Mammary microvascular endothelial cell (primary cell): ENCODE data around the gene COG3. TPM values are rescaled to one million over a fixed set of nuclear protein-coding genes. Genes with fewer than 3 reads are reported as not detected.

Source experiments
- total RNA-seq: library from RNA; depleted of rRNA; stranded (reverse); fragments of >200 nt; gene quantifications from 2 replicates; pipeline ENCODE4 v1.2.3, GENCODE V29; 2015

The COG3 gene, protein sequence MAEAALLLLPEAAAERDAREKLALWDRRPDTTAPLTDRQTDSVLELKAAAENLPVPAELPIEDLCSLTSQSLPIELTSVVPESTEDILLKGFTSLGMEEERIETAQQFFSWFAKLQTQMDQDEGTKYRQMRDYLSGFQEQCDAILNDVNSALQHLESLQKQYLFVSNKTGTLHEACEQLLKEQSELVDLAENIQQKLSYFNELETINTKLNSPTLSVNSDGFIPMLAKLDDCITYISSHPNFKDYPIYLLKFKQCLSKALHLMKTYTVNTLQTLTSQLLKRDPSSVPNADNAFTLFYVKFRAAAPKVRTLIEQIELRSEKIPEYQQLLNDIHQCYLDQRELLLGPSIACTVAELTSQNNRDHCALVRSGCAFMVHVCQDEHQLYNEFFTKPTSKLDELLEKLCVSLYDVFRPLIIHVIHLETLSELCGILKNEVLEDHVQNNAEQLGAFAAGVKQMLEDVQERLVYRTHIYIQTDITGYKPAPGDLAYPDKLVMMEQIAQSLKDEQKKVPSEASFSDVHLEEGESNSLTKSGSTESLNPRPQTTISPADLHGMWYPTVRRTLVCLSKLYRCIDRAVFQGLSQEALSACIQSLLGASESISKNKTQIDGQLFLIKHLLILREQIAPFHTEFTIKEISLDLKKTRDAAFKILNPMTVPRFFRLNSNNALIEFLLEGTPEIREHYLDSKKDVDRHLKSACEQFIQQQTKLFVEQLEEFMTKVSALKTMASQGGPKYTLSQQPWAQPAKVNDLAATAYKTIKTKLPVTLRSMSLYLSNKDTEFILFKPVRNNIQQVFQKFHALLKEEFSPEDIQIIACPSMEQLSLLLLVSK
- total RNA-seq = 14.3 and 16.2 TPM in 2 replicates

DNA sequence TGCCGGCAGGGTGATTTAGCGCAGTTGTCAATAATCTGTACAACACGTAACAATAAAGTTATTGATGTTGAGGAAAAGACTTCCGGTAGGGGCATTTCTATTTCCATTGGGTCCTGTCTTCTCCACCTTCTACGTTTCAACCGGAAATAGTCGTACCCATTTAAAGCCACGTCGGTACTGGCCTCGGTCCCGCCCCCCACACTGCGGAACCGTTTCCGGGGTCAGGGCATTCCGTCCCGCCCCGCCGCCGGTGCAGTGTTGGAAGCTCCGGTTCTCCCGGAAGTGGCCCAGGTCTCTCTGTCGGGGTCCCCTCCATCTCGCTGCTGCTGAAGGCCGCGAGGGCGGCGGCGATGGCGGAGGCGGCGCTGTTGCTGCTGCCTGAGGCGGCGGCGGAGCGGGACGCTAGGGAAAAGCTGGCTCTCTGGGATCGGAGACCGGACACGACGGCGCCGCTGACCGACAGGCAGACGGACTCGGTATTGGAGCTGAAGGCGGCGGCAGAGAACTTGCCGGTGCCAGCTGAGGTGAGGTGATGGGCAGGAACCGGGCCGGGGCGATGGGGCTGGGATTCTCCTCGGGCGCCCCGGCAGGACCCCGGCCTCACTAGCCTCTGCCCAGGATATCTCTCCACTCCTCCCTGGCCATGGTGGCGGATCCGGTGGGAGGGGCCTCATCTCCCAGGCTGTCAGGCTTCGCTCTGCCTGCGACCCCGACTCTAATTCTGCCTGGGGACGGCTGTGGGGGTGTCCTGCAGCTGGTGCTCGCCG, at the start of gene COG3:
TSS of gene COG3 (plus strand) at position 253 of the 767 bp plus-strand sequence. CDS start at position 351, 98 bp downstream.

DNA sequence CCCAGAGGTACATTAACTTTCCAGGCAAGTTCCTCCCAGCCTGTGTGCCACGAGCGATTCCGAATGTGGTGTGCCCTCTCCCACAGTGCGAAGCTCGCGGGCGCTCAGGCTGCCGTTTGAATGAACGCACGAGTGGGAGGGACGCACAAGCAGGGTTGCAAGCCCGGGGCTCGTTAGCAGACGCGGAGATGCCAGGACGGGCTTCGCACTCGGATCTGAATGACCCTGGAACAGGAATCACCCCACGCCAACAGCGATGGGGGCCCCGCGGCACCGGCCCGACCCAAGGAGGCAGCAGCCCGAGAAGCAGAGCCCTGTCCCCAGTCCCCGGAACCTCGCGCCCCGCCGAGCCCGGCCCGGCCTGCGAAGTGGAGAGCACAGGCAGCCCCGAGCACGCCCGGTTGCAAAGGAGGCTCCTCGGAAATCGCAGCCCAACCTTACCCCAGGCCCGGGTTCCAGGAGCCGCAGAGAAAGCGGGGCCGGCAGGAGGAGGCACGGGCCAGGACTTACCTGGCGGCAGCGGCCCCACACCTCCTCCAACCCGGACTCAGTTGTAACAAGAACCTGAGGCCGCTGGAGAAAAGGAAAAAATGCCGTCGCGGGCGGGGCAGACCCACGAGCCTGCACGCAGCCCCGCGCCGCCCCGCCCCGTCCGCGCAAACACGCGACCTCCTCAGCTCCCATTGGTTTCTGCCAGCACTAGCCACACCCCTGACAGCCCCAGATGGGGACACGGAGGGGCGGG, 46.8 kb upstream of the COG3 start, which contains the start of gene SLC25A30:
TSS of gene SLC25A30 (minus strand) at position 584 of the 745 bp plus-strand sequence. CDS start 6,948 bp downstream, outside the sequence.

Other genes with a start within 250 kb of the COG3 start
- gene TPT1, start 123.8 kb upstream of the COG3 start, total RNA-seq = 1,391 and 1,484 TPM in 2 replicates
- 8.0 and 12.4 TPM in 2 replicates for gene SLC25A30, start 46.6 kb upstream of the COG3 start, total RNA-seq
- not detected in 2 replicates for gene ERICH6B, start 150.8 kb downstream of the COG3 start, total RNA-seq
- not detected in 2 replicates for gene CBY2, start 237.4 kb downstream of the COG3 start, total RNA-seq